GM10266 (cell line): ENCODE measurements around the gene CACNA1C.

Experiments used
- DNase-seq: peaks from one replicate; pipeline ENCODE4 v3.0.0; 2012; ENCODE audit errors: extremely low spot score
- TF ChIP-seq, protein P1 (sequence below): IDR thresholded peaks from 2 replicates; pipeline ENCODE4 v1.5.1; 2012; ENCODE audit warnings: mild to moderate bottlenecking, low read depth; ENCODE audit not compliant: control insufficient read depth, insufficient read depth; ENCODE audit errors: missing control alignments

The CACNA1C gene

DNA sequence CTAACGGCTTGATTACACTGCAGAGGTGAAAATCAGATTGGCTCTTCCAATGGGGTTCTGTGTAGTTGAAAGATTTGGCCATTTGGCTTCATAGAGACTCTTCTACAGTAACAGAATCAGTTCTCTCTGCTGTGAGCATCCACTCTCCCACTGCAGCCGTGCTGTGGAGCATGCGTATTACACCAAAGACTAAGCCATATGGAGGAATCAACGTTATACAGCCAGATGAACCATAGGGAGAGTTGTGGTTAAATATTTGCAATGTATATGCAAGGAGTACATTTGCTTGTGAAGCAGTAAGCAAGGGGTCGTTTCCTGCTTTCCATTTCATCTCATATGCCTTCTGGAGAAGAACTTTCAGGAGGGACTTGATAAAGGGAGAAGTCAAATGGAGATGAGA, 410.9 kb downstream of the CACNA1C start:
- DNase-seq, result no peak
- TF ChIP-seq, protein P1, sequence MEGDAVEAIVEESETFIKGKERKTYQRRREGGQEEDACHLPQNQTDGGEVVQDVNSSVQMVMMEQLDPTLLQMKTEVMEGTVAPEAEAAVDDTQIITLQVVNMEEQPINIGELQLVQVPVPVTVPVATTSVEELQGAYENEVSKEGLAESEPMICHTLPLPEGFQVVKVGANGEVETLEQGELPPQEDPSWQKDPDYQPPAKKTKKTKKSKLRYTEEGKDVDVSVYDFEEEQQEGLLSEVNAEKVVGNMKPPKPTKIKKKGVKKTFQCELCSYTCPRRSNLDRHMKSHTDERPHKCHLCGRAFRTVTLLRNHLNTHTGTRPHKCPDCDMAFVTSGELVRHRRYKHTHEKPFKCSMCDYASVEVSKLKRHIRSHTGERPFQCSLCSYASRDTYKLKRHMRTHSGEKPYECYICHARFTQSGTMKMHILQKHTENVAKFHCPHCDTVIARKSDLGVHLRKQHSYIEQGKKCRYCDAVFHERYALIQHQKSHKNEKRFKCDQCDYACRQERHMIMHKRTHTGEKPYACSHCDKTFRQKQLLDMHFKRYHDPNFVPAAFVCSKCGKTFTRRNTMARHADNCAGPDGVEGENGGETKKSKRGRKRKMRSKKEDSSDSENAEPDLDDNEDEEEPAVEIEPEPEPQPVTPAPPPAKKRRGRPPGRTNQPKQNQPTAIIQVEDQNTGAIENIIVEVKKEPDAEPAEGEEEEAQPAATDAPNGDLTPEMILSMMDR, result no peak

DNA sequence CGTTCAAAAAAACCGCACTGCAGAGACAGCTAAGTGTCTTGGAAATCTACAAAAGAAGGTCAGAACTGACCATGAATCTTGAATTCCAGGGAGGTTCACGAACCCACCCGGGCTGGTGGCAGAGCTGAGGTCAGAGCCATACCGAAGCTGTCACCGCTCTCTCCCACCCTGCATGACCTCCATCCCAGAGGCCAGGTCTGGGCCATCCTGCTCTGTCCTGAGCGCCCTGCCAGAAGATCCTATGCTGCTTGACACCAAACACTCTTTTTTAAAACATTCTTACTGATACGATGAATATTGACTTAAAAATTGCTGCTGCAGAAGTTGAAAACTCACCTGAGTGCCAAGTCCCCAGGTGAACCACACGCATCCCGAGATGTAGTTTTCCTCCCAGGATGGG, 412.9 kb downstream of the CACNA1C start:
- no peak for DNase-seq
- TF ChIP-seq, protein P1, result no peak

DNA sequence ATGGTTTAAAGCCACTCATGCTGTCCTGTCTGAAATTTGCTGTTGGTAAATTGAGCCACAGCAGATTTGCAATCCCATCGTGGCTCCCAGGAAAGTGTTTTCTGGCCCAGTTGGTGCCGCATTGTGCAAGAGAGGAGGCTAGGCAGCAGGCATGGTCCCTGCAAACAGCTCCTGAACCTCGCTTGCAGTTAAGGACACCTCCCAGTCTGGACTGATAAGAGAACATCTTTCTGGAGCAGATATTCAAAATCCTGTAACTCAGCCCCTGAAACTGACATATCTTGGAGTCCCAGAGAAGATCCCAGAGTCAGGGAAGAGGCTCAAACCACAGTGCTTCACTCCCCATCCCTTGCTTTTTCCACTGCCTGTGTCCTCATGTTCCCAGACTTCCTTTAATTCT, 413.4 kb downstream of the CACNA1C start:
- TF ChIP-seq, protein P1, result no peak
- DNase-seq, result no peak

DNA sequence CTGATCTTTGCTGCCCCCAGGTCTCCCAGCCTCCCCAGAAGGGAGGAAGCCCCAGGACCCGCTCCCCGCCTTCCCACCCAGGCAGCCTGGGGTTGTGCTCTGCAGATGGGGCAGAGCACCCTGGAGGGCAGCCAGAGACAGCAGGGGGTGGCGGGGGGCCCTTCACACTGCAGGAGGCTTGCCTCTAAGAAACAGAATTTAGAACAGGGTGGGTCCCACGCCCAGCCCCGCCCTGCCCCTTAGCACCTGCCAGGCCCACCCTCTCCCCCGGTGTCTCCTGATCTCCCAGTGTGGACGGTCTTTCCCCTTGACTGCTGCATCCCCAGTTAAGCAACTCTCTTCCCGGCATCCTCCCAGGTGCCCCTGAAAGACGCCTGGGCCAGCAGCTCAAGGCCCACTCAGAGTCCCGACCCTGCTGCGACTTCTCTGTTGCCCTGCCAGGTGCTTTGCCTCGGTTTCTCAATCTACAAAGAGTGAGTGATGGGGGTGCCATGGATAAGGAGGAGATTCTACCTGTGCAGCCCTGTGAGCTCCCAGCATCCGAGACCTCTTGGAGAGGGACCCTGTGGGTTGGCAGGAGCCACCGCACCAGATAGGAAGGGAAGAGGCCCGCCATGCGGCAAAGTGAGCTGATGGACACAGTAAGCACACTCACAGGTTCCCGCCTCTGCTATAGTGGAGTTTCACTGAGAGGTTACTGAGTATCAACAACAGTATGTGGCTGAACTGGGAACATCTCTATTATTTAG, 414.8 kb downstream of the CACNA1C start:
- TF ChIP-seq, protein P1, result no peak
- no peak for DNase-seq

DNA sequence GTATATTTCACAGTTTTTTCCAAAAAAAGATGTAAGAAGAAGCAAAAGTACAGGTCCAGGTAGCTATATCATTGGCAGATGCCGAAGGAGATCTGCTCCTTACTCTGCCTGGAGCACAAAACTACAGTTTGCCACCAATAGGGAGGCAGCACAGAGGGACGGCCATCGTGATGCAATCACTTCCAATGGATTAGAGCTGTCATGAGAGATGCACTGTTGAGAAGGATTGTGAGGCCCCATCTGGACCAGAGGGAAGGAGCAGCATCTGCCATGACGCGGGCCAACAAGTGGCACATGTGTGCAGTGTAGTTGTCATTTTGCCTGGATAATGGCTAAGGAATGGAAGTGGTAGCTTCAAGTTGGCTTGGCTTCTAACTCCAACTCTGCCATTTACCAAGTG, 423.2 kb downstream of the CACNA1C start:
- TF ChIP-seq, protein P1, result no peak
- no peak for DNase-seq

DNA sequence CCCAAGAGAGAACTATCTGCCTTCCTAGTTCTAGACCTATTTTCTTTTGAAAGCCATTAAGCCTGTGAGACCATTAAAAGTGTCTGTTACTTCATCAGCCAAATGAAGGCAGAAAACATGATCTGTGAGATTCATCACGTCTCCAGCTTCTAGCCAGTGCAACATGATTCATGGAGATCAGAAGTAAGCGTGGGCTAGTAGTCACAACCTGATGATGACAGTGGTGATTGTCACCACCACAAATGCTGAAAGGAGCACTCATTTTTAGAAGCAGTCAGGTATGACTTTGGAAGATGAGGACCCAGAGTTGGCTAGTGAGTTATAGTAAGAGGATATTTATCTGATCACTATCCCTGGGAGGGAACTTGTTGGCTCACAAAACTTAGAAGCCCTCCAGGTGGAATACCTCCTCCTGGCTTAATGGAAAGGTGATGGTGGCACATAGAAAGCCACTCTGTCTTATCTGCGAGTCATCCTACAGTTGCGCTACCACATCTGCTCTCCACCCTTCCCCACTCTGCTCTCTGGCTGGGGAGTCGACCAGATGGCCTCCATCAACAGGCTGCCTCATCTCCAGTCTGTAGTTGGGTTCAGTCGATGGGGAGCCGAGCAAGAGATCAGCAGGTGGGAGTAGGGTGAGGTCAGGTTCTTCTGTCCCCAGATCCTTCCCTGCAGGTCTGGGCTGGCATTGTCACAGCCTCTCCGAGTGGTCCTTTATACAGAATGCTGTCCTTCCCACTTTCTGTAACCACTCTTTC, 424.4 kb downstream of the CACNA1C start:
- TF ChIP-seq, protein P1, result no peak
- no peak for DNase-seq
